Amniotic stem cell (primary cell): ENCODE results near the gene SEMA4D.

Experiments
- DNase-seq: peaks from one replicate; lab custom pipeline; 2025; lab: John Stamatoyannopoulos, UW

Gene SEMA4D

DNA sequence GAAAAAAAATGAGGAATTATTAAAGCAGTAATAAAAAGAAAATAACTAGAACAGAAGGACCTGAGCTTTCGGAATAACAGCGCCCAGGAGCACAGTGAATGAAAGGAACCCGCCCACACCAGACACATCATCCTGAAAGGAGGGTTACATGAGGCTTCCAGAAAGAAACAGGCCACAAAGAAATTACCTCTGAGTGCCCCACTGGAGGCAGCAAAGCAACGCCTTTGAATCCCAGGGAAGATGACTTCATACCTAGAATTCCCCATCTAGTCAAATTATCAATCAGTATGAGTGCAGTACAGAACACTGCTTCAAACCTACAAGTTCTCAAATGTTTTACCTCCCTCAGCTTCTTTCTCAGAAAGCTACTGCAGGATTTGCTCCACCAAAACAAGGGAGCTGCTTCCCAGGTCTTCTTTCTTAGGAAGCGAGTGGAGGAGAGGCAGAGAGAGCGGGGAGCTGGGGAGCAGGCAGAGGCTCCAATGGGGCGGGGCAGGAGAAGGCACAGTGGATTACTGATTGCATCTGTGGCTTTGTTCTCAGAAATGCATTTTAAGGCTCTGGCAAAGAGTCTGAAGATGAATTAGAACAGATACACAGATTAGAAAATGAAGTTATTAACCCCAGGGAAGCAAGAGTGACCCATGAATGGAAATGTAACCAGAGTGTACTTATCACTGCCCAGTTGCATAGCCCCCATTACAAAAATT is 87.1 kb downstream of the SEMA4D start:
- no peak for DNase-seq

DNA sequence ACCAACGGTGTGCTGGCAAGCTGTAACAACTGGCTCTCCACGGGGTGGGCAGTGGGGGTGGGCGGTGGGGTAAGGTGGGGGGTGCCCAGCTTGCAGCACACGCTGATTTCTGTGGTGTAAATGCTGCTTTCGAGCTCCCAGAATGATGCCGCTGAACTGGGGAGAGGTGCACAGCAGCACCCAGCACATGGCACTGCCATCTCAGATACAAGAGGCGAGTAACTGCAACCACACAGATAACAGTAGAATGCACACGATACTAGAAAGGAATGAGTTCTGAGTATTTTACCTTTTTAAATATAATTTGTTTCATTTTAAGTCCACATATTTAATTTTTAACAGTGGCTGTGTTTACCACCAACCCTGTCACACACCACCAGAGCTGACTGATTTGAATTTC is 87.9 kb downstream of the SEMA4D start:
- no peak for DNase-seq

DNA sequence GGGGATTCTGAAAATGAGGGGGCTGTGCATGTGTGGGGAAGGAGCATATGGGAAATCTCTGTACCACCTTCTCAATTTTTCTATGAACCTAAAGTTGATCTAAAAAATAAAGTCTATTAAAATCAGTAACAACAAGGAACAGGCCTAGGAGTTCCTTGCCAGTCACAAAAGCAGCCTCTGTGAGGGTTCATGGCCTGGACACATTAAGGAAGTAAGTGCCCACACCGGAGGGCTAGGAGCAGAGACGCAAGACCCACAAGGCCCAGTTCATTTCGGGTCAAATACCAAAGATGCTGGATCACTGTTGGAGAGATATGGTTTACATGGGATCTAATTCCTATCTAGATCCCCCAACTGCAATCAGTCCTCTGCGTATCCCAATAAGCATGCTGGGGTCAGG is 88.4 kb downstream of the SEMA4D start:
- DNase-seq: no peak

- DNase-seq: no peak
Observed at GRCh38 chr9:89408628-89409101, 89.2 kb downstream of the SEMA4D start.

DNA sequence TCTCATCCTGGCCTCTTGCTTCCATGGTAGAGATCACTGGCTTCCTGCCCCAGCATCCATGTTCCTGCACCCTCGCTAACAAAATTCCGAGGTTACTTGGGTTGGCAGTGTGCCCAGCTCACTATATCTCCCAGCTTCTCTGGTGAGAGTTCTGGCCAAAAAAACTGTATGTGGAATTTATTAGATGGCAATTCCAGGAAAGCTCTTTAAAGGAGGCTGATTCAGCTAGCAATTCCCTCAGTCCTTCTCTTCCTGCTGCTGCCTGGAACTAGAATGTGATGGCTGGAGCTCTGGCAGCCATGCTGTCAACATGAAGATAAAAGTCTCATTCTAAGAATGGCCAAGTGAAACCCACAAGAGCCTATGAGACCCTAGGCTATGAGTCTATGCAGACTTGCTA is 90.8 kb downstream of the SEMA4D start:
- no peak for DNase-seq

GRCh38 chr9:89405826-89406225 is 92.1 kb downstream of the SEMA4D start:
- DNase-seq: no peak

DNA sequence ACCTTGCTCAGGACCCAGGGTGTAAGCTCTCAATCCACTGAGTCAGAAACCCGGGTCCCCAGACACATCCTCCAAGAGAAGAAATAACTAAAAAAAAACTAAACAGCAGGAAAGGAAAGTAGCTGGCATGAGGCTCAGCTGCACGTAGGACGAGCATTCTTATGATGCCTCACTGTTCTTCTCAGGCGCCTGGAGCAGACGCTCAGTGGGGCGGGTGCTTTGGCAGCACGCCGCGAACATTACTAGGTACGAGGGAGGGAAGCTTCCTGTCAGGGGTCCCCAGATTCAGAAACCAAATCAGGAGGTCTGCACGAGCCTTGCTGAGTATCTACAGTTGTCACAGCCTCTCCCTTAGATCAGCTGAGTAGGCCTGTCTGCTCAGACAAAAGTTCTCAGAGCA is 93.8 kb downstream of the SEMA4D start:
- no peak for DNase-seq

DNA sequence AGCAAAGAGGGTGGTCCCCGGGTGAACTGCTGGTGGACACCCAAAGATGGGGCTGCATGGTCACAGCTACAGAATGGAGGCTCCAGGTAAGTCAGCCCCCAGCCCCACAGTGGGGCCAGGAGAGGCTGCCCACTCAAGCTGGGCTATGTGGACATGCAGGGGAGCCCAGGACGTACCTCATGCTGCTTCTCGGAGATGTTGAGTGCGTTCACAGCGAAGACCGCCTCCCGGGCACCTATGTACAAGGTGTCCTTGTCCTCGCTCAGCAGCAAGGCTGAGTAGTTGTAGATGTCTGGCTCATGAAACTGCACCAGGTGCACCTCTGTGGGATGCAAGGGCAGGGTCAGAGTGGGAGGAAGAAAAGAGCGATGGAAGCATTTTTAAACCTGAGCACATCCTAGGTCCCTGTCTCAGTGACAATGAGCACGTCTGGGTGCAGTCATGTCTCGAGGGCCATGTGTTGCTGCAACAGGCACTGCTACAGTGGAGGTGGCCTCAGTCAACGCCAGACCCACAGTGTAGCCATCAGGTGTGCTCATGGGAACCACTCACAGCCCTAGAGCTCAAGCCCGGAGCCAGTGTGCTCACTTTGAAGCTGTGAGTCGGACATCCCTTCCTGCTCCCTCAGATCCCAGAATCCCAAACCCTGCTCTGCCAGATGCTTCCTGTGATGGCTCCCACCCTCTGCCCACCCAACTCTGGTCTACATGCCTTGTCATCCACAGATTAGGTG is 95.1 kb downstream of the SEMA4D start:
- DNase-seq: no peak

DNA sequence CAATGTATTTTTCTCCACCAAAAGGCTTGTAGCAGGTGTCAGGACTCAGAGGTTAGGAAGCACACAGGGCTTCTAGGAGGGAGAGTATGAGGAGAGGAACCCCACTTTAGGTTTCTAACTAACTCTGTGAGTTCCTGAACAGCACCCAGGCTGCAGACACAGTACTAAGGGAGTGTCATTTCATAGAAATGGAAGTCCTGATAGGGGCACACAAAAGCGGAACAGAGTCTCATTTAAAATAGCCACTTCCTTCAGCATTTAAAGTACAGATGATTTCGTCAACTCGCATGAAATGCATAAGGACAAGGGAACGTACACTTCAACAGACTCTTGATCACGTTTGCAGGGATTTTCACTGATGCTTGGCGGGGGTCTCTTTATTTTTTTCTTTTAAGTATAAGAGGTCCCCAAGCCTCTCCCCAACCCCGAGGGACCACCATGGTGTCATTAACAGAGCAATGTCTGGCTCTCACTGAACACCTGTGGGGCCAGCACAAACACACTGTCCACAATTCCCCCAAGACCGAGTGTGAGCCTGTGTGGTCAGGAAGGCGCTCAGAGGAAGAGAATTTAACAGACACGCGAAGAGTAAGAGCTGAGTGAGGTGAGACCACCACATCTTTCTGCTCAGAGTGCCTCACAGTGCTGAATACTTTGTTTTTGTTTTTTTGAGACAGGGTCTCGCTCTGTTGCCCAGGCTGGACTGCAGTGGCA is 97.4 kb downstream of the SEMA4D start:
- DNase-seq: no peak

DNA sequence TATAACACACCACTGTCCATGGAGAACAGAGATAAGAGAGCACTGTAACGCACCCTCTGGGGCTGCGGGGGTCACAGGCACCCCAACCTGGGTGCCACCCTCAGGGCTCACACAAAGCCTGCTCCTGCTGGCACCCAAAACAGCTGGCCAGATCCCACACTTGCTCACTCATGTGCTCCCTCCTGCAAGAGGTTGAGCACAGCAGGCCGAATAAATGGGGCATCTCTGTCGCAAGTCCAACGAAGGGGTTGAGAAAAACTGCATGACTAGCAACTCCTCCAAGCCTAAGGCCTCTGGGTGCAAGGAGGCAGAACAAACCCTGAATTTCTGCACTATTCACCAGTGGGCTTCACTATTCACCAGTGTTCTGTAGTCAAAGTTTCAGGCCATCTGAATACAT is 99.3 kb downstream of the SEMA4D start:
- no peak for DNase-seq

DNA sequence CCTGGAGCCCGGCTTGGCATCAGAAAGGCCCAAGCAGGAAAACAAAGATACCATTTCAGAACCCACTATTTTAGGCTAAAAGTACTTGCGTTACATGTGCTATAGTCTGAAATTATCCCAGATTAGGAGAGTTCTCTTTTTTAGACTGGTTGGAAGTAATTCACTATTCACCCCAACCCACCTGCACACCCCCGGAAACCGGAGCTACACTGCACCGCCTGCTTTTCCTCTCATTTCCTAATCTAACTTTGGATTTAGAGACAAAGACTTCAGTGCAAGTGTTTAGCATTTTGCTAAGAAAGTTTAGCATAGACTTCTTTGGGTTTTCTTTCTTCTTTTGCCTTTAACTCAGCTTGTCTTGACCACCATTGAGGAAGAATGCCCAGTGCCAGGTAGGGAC is 100.4 kb downstream of the SEMA4D start:
- no peak for DNase-seq

- DNase-seq: no peak
Observed at GRCh38 chr9:89395931-89396710, 101.8 kb downstream of the SEMA4D start.

DNA sequence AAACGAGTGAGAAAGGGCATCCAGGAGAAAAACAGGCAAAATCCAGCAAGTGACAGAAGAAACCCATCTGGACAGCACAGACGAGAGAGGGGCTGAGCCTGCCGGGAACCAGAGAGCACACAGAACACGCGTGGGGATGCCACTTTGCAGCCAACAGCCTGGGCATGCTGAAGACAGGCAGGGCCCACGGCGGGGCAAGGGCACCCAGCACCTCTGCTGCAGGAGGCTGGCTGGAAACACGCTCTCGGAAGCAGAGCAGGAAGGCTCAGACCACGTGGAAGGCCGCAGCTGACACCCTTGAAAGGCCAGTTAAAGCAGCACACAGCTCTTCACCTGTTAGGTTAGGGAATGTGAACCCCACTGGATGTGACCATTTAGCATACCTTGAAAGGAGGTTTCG is 103.5 kb downstream of the SEMA4D start:
- no peak for DNase-seq

- DNase-seq: no peak
Observed at GRCh38 chr9:89391585-89391984, 106.3 kb downstream of the SEMA4D start.

DNA sequence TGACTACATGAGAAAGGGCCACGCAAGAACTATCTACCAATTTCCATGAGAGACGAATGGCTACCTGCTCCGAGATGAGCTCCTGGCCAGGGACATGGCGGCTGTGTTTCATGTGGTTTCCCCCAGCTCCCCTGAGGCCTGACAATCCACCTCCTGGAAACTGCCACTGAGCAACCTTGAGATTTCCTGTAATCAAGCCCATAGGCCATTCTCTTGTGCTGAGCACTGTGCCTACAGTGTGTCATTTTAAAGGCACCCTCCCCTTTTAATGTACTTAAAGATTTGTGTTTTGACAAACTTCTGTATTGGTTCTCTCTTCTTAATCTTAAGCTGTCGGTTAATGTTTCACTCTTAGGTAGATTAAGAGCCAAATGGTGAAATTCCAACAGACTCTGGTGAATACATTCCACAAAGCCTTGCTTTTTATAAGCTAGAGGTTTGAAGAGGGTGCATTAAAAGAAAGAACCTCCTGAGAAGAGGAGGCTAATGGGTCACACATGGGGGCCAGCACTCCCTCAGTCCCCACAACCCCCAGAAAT is 107.3 kb downstream of the SEMA4D start:
- DNase-seq: no peak

- DNase-seq: no peak
Observed at GRCh38 chr9:89390068-89390555, 107.8 kb downstream of the SEMA4D start.

DNA sequence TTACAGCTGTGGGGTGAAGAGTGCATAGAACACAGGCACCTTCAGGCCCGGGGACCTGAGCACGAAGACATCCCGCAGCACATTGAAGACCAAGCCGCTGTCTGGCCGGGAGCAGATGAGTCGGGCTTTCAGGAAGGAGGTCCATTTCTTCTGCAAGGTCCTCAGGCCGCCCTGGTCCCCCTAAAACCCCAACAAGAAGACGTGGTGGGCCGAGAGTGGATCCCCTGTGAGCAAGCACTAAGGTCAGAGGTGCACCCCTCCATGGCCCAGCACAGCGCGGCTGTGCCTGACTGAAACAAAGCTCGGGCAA is 109.1 kb downstream of the SEMA4D start:
- DNase-seq: no peak

DNA sequence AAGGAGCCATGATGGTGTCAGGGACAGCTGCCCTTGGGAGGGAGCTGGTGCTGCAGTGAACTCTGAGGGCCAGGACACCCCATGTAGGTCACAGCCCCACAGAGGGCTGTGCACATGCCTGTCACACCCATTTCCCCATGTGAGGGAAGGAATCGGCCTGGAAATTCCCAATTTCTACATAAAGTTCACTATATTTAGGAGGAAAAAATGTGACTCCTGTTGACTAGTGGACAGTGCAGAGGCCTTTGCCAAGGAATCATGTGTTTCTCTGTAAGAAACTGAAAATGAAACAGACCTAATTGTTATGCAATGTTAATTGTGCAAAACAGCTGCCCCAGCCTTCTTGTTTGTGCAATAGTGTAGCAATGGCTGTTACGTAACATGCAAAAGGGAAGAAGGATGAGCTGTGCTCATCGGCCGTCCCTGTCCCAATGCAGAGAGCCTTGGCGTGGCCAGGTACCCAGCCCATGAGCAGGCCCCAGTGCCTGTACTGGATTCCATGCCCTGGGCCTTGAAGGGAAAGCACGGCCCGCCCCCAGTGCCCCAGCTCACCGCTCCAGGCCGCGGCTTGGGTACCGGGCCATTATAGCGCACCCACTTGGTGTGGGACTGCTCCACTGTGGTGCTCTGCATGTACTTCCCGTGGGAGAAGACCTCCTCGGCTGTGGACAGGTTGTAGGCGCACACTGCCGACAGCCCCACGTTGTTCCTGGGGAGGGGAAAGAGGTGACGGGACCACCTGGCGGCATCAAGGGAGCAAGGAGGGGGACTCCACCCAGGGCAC is 109.6 kb downstream of the SEMA4D start:
- DNase-seq: no peak

- no peak for DNase-seq
Observed at GRCh38 chr9:89387197-89387849, 110.6 kb downstream of the SEMA4D start.

- DNase-seq: no peak
Observed at GRCh38 chr9:89386797-89387196, 111.1 kb downstream of the SEMA4D start.

DNA sequence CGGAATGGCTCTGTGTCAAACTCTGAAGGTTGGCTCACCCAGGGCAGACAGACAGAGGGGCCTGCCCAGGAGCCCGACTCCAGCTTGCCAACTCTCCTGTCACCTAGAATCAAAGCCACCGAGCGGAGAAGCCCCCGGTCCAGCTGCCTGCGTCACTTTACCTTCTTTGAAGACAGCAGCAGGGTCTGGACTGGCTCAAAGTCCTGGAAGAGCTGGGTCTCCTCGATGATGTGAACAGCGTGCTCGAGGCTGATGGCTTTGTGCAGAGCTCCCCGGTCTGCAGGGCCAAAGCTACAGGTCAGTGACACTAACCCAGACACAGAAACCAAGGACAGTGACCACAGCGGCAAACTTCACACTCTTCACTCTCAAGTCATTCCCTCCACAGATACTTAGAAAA is 111.7 kb downstream of the SEMA4D start:
- no peak for DNase-seq
